NCI-H82 treated with DMSO at 0.1 percent for 48 hours (cell line): ENCODE results near the gene ZBTB34.

Experiments used
- DNase-seq: peaks from one replicate; lab custom pipeline; 2025; ENCODE audit not compliant: unreplicated experiment; lab: John Stamatoyannopoulos, UW

The ZBTB34 gene

DNA sequence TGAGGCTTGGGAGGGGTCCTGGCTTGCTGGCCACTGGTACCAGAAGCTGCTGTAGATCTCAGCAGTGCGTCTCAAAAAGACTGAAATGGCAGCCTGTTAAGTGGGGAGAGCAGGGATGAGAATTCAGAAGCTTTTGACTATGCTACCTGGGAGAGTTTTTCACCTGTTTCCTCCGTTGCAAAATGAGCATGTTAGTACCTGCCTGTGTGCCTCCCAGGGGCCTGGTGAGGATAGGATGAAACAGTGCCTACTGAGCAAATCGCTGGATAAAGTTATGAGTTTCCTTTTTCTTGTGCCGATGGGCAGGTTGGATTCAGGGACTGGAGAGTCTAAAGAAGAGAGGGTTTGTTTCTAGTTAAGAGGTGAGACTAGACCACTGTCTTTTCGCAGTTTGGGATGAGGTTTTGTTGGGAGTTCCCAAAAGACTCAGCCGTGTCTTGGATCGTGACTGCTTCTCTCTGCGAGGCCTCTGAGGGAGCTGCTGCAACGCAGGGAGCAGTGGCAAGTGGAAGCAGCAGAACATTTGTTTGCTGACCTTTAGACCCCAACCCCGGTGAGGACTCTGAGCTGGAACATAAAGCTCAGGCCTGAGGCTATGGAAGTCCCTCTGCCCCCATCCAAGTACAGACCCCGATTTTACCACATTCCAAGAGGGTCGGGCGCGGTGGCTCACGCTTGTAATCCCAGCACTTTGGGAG lies 55.6 kb downstream of the ZBTB34 start:
- DNase-seq, result no peak

DNA sequence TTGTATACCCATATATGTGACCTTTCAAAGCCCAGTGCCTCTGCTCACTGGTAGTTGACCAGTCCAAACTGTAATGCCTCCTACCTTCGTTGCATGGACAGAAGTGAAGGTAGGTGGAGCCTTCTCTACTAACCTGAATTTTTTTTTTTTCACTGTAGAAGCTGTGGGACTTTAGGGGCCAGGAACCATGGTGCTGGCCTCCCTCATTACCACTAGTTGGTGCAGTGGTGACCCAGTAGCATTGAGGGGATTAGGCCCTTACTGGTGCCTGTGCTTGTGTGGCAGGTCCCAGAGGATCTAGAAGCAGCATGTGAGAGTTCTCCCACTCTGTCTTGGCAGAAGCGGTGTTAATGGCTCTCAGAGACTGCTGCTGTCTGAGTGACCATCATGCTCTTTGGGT lies 56.5 kb downstream of the ZBTB34 start:
- no peak for DNase-seq

DNA sequence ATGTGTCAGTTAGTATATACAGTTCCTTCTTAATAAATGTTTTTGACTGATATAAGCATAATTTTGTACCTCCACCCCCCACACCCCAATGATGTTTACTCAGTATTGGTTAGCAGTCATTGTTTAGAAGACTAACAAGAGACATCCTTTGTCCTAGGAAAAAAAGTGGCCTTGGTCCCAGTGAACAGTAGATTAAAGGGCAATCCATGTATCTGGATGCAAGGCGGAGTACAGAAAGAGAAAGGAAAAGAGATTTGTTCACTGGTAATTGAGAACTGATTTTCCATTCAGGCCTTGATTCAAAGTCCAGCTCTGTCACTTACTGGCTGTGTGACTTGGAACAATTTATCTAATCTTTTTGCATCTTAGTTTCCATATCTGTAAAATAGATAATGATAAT lies 58.8 kb downstream of the ZBTB34 start:
- no peak for DNase-seq

- DNase-seq, result no peak
Measured at GRCh38 chr9:126925876-126926275, 65.4 kb downstream of the ZBTB34 start.

DNA sequence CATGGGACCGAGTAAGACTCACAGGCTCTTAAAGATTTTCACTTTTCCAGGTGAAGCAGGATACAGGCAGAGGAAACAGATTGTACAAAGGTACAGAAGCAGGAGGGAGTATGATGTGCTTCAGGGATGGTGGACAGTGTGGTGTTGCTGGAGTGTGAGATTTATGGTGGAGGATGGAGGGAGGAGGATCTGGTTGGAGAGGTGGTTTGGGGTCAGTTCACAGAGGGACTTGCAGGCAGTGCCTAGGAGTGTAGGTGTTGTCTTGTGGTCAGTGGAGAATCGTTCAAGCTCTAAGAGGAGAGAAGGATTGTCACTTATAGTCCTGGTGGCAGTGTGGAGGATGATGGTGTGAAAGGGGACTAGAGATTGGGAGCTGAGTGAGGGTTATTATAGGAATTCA lies 65.9 kb downstream of the ZBTB34 start:
- DNase-seq, result no peak

GRCh38 chr9:126927419-126927818 lies 67.0 kb downstream of the ZBTB34 start:
- DNase-seq, result no peak

- no peak for DNase-seq
Measured at GRCh38 chr9:126932871-126933321, 72.5 kb downstream of the ZBTB34 start.

DNA sequence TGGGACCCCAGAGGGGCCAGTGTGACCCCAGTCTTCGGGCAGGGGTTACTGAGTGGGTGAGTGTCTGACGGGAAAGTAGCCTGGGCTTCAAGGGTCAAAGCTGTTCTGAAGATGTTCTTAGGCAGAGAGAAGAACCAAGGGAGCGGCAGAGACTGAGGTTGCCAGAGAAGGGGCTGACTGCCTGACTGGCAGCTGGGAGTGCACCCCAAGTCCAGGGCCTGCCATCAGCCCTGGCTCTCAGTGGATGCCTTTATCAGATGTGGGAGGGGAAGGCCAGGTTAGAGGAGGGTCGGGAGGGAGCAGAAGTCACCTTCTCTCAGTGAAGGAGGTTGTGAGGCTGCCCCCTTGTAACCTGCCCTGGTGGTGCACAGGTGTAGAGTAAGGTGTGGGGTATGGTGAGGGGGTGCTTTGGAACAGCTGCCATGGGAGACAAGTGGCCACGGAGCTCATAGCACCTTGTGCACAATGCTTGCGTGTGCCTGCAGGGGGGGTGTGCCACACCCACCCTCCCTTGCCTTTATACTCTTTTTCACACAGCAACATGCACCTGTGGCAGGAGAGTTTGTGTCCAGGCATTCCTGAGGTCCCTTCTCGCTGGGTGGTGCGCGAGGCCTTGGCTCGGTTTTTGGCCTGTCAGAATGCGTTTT lies 73.0 kb downstream of the ZBTB34 start:
- no peak for DNase-seq

GRCh38 chr9:126934441-126934840 lies 74.0 kb downstream of the ZBTB34 start:
- no peak for DNase-seq
